GM21723 (cell line): ENCODE data around the gene KCNH3.
"Not testable (repeated sequence)": the region's sequence is repeated elsewhere in the genome, so short reads cannot be mapped to it uniquely, and the experiment has no call there.

ENCODE experiments used
- ATAC-seq: cut with Tn5 transposase; IDR thresholded peaks from one replicate; pipeline ENCODE4 v1.9.1; 2021; ENCODE audit warnings: mild to moderate bottlenecking, moderate library complexity; ENCODE audit not compliant: unreplicated experiment

KCNH3 gene

DNA sequence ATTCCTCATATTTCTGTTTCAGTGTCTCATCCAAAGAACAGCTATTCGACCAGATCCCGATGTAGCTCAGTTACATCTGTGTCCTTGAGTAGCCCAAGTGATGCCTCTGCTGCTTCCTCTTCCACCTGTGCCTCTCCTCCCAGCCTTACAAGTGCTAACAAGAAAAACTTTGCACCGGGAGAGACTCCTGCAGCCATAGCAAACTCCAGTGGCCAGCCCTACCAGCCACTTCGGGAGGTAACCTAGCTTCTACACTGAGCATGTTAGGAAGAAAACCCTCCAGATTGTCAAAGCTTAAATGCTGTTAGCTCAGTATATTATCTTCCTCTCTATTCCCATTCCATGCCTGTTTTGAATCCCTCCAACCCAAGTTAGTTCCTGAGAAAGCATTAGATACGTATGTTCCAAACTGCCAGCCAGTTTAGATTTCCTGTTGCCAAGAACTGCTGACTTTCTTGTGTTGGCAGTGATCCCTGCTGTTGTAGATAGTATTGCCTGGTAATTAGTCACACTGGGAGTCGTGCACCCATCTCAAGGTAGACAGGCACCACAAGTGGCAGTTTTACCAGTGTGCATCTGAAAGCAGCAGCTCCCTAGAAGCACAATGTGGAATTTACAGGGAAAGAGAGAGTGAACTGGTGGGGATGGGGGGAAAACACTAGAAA, 14.0 kb upstream of the KCNH3 start:
- ATAC-seq: no peak

- no peak for ATAC-seq
Measured at GRCh38 chr12:49525942-49526341, 12.9 kb upstream of the KCNH3 start.

DNA sequence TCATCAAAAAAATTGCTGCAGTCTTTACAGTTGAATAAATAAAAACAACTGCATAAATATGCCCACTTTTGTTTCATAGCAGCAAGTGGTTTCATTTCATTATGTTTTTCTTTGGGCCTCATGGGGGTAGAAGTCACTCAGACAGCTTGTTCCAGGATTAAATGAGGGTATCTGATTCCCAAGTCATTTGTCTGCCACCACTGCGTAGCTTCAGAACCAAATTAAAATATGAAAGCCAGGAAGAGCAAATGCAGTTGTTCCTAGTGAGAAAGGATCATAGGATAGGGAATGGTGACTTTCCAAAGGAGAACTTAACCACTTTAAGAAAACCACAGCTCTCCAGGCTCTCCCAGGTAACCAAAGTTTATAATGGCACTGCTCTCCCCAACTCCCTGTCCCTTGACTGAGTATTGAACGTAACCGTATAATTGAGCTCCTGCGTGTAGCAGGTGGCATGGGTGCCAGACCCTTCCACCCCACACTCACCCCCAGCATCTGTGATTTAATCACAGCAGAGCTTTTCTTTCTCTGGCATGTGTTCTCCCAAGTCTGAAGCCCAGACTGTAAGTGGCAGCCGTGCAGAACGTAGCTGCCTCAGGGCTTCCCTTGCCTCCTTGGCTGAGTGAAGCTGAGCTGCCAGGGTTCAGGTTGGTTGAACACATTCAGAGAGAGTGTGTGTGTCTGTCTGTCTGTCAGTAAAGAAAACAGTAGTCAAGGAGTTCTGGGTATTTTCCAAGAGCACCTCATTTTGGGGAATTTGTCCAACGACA, 11.3 kb upstream of the KCNH3 start:
- ATAC-seq: no peak

DNA sequence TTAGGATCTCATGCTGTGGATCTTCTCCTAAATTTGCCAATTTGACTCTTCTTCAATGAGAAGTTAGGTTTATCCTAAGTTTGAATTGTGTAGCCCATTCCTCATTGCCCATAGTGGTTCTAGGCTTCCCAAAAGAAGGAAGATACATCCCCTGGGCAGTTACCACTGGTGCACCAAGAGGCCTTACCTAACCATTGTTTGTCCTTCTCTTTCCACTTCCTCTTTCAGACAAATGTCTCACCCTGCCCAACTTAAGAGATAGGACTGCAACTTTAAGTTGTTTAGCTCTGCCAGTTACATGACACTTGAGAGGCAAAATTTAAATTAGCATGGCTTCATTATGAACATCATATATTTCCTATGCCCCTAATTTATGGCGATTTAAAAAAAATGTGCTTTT, 9.4 kb upstream of the KCNH3 start:
- ATAC-seq: no peak

GRCh38 chr12:49531745-49532144, 7.1 kb upstream of the KCNH3 start:
- no peak for ATAC-seq

GRCh38 chr12:49533331-49533730, 5.5 kb upstream of the KCNH3 start:
- ATAC-seq: no peak

DNA sequence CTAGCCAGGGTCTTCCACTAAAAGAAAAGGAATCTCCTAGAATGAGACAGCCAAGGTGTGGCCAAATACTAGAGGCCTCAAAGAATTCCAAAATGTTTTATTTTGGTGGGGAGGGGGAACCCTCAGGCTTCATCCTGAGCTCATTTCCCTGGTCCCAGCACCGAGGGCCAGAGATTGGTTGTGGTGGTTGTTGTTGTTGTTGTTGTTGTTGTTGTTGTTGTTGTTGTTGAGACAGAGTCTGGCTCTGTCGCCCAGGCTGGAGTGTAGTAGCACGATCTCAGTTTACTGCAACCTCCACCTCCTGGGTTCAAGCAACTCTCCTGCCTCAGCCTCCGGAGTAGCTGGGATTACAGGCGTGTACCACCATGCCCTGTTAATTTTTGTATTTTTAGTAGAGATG, 4.7 kb upstream of the KCNH3 start:
- ATAC-seq: not testable (repeated sequence)

GRCh38 chr12:49534731-49535278, 4.0 kb upstream of the KCNH3 start:
- ATAC-seq: no peak

- ATAC-seq: no peak
Measured at GRCh38 chr12:49535921-49536525, 2.8 kb upstream of the KCNH3 start.

- ATAC-seq: no peak
Measured at GRCh38 chr12:49536526-49537071, 2.2 kb upstream of the KCNH3 start.

- no peak for ATAC-seq
Measured at GRCh38 chr12:49537231-49537751, 1.5 kb upstream of the KCNH3 start.

- ATAC-seq: no peak
Measured at GRCh38 chr12:49537752-49538509, 899 bp upstream of the KCNH3 start.

GRCh38 chr12:49539406-49540228, 787 bp downstream of the KCNH3 start:
- no peak for ATAC-seq

DNA sequence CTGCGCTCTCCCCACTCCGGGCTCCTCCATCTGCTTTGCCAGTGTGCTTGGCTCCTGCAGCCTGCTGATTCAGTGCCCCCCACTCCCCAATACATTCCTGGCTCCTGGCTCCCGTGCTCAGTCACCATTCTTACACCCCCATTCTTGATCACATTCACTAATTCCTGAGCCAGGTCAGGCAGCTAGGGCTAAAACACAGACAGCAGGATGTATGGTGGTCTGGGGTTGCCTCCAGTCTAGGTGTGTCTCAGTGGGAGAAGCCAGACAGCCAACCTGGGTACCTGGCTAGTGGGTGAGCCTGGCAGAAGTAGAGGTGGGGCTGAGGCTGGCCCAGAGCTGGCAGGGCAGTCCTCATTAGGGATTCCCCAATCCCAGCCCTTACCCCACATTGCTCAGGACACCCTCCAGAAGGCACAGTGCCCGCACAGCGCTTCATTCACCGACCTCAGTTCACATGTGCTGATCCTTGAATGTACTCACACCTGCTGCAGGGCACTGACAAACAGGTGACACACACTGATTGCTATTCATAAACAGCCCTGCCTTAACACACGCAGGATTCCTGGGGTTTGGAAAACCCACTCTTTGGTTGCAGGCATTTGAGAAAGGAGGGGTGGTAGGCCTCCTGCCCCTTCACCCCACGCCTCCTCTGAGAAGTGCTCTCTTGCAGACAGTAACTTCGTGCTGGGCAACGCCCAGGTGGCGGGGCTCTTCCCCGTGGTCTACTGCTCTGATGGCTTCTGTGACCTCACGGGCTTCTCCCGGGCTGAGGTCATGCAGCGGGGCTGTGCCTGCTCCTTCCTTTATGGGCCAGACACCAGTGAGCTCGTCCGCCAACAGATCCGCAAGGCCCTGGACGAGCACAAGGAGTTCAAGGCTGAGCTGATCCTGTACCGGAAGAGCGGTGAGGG, 1.7 kb downstream of the KCNH3 start:
- ATAC-seq: no peak

DNA sequence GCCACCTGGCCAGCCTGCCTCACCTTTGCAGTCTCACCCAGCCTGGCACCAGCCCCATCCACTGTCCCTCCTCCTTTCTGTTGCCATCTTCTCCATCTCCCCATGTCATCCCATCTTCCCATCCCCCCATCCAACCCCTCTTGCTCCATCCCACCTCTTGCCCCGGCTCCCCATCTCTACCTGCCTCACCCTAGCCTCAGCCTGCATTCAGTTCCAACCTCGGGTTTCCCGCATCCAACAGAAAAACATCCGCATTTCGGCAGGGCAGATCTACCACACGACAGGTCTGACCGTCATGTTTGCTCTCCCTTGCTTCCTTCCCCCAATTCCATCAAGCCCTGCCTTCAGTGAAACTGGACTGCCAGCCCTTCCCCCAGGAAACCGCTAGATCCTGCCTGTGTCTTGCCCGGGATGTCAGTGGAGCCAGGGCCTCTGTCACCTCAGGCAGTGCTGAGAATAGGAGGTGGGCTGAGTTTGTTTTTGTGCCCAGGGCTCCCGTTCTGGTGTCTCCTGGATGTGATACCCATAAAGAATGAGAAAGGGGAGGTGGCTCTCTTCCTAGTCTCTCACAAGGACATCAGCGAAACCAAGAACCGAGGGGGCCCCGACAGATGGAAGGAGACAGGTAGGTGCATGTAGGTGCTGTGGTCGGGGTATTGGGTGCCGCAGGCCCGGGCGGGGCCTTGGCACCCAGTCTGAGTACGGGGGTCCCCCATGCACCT, 2.5 kb downstream of the KCNH3 start:
- no peak for ATAC-seq

GRCh38 chr12:49541911-49542505, 3.2 kb downstream of the KCNH3 start:
- ATAC-seq: no peak

GRCh38 chr12:49542592-49543160, 3.8 kb downstream of the KCNH3 start:
- no peak for ATAC-seq
